Frontal cortex (tissue), 4 donors: ENCODE measurements around the gene THSD7B. TPM values are rescaled to one million over a fixed set of nuclear protein-coding genes. Genes with fewer than 3 reads are reported as not detected.

ENCODE experiments used
- DNase-seq, 2 donors: peaks; one replicate each; pipeline ENCODE4 v3.0.0; 2012; ENCODE audit warnings: low spot score in 2 of 2
- FAIRE-seq: peaks from 2 replicates; lab custom pipeline; 2012; peaks lifted over from hg19 to GRCh38; lab: Jason Lieb, UNC
- total RNA-seq: library from RNA; depleted of rRNA; stranded (reverse); fragments of >200 nt; gene quantifications from one replicate; pipeline ENCODE4 v1.2.3, GENCODE V29; 2014
- donor health status: control.
- donor health status: control.
- donor health status: control.

THSD7B gene
- total RNA-seq, 1 donor from 2014 or later: 13.9 TPM

- DNase-seq (no peak), FAIRE-seq (no peak)
Measured at GRCh38 chr2:137180012-137180411, 414.7 kb downstream of the THSD7B start.

- DNase-seq: no peak
- FAIRE-seq: no peak
Measured at GRCh38 chr2:137181370-137181769, 416.0 kb downstream of the THSD7B start.

- no peak for FAIRE-seq
Measured at GRCh38 chr2:137182071-137182470, 416.7 kb downstream of the THSD7B start.

GRCh38 chr2:137183206-137183898 is 418.0 kb downstream of the THSD7B start:
- no peak for FAIRE-seq
- DNase-seq: no peak

More at GRCh38 chr2:137182071-137182470, 416.7 kb downstream of the THSD7B start:
- no peak for DNase-seq

- no peak for FAIRE-seq
- DNase-seq: no peak
Measured at GRCh38 chr2:137185378-137186078, 420.2 kb downstream of the THSD7B start.

DNA sequence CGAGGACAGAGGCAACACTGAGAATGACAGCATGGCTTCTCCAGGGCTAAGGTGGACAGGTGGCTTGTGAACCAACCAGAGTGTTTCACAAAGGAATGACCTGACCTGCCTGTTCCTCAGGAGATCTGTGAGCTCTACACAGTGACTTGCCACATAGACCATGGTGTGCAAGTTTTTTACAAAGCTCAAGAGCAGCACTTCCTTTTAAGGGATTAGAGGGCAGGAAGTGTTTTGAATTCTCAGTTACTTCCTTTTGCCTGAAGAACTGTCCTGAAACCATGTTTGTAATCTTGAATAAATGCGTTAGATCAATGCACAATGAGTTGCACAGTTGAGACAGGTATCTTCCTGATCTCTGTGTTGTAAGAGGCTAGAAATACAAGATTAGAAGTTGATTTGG is 421.9 kb downstream of the THSD7B start:
- no peak for FAIRE-seq

GRCh38 chr2:137190411-137191195 is 425.3 kb downstream of the THSD7B start:
- no peak for FAIRE-seq
- DNase-seq: no peak

More for the DNA sequence above, 421.9 kb downstream of the THSD7B start:
- no peak for DNase-seq

DNA sequence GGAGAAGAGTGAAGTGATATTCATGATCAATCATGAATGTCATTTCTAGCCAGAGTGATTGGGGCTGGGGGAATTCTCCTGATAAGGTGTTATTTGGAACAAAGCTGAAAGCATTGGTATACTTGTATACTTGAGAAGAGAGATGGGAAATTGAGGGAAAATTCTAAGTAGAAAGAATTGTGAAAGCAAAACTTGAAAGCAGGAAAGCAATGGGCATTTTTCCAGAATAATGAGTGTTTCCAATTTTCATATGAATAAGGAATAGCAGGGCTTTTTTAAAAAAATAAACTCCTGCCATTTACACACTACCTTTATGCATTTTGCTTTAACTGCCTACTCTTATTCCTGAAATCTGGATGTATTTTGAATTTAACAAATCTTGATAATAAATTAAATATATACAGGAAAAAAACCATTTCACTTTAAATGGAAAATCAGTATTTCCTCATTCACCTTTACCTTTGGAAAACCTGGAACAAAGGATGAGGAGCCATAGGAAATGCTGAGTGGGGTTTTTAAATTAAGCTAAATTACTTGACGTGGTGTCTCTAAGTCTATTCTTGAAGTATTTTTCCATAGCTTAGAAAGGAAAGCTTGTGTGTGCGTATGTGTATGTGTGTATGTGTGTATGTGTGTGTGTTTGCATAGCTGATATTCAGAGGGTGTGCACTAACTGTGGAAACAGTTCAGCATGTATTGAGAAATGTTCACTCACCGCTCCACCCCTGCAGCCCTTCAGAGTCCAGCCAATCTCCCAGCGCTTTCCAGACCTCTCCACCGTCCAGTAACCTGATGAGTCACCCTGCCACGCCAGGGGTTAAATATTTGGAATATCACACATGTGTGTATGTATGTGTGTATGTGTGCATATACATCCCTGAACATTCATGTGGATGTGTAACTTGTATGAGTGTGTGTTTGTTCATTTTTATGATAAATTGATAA is 427.3 kb downstream of the THSD7B start:
- no peak for DNase-seq

DNA sequence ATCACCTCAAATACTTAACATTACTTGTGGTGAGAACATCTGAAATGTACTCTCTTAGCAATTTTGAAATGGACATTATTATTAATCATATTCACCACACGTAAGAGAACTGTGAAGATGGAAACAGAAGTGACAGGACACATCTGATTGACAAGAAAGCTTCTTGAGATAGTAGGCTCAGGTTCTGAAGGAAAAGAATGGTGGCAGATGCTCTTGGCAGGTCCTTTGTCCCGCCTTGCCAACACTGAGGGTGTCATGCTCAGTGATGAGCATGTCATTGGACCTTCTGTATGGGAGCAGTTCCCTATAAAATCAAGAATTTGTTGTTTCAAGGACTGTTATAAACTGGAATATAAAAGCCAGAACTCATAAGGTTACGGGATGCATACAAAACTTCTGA is 428.1 kb downstream of the THSD7B start:
- no peak for DNase-seq
- FAIRE-seq: no peak

More for the DNA sequence above, 427.3 kb downstream of the THSD7B start:
- no peak for FAIRE-seq

- no peak for DNase-seq
- no peak for FAIRE-seq
Measured at GRCh38 chr2:137194111-137194510, 428.8 kb downstream of the THSD7B start.

GRCh38 chr2:137199751-137200150 is 434.4 kb downstream of the THSD7B start:
- DNase-seq (no peak), FAIRE-seq (no peak)

GRCh38 chr2:137202318-137202717 is 437.0 kb downstream of the THSD7B start:
- FAIRE-seq: no peak

DNA sequence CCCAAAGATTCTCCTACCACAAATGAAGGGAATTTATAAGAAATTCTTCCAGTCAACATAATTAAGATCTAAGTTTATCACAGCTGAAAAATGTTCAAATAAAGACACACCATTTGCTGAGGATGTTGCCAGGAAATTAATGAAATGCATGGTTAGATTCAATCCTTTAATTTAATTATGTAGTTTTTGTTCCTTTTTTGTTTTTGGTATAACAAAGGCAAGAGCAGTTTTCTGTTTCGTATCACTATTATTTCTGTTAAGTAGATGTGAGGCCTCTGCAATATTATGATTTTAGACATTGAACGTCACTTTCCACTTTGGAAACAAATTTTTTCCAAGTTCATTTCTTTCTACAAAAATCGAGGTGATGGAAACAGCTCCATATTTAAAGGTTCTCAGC is 440.0 kb downstream of the THSD7B start:
- DNase-seq (no peak), FAIRE-seq (no peak)

More at GRCh38 chr2:137202318-137202717, 437.0 kb downstream of the THSD7B start:
- DNase-seq: no peak

GRCh38 chr2:137206069-137206468 is 440.7 kb downstream of the THSD7B start:
- DNase-seq (no peak), FAIRE-seq (no peak)

DNA sequence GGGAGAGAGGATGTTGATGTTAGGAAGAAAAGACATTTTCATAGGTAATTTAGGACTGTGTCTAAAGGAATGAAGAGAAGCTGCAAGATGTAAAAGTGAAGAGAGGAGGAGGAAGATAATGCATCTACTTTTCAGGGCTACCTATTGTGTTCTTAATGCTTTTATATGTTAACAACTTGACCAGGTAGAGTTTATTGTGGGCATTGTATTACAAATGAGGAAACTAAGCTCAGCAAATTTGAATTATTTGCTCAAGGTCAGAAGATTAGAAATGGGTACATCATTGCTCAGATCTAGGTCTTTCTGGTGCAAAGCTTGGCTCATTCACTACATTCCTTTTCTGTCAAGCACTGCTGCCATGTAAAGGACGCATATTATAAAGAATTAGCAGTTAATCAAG is 441.7 kb downstream of the THSD7B start:
- no peak for DNase-seq
- FAIRE-seq: no peak

DNA sequence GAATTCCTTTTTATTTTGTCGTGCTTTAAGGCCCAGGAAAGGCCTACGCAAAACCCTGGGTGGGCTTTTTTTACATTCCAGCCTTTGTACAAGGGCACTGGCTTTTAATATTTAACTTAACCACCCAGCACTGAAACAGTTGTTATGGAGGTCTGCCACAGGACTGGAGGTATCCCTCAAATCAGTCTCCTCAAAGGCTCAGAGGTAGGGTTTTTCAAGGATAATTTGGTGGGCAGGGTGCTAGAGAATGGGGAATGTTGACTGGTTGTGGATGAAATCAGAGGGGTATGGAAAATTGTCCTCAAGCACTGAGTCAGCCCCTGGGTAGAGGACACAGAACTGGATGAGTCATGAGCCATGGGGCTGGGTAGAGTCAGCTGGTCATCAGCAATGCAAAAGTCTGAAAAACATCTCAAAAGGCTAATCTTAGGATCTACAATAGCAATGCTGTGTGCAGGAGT is 443.1 kb downstream of the THSD7B start:
- DNase-seq (no peak), FAIRE-seq (no peak)

DNA sequence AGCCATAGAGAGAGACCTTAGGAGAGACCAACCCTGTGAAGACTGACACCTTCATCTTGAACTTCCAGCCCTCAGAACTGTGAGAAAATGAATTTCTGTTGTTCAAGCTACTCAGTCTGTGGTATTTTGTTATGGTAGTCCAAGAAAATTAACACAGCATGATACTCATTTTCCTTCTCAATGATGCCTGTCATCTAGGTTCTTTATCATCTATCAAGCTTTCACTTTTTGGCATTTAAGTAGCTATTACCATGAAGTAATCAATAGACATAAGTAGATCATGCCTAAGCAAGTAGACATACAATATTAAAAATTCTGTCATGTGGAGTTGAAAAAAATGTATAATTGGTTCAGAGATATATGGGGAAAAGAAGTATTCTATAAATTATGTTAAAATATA is 444.7 kb downstream of the THSD7B start:
- DNase-seq (no peak), FAIRE-seq (no peak)

DNA sequence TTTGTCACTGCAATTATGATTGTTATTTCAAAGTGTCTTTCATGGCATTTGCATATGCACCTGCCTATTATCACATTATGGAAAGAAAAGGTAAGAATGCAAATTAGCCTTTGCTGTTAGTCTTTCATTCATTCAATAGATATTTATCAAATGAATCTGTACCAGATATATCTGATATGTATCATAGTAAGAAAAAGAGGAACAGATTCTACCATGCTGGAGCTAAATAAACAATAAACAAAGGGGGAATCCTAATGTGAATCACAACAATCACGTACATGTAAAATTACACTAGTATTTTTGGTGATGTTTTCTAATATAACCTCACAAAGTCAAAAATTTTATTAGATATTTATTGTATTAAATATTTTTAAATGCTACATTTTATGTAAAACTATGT is 446.4 kb downstream of the THSD7B start:
- no peak for DNase-seq
- FAIRE-seq: no peak

DNA sequence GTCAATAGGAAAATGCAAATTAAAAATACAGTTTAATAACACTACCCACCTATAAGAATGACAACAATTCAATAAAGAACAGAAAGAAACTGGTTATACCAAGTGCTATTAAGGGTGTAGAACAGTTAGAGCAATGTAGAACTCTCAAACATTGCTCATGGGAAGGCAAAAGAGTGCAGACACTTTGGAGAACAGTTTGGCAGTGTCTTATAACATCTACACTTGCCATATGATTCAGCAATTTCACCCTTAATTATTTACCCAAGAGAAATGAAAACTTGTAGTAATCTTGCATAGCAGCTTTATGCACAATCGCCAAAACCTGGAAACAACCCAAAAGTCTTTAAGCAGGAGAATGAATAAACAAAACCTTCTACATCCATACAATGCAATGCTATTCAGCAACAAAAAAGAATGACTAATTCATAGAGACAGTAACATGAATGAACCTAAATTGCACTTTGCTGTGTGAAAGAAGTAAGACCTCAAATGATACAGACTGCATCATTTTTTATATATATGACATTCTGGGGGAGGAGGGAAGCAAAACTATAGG is 455.2 kb downstream of the THSD7B start:
- FAIRE-seq (no peak), DNase-seq (no peak)
